GM12878 (cell line): Measurements from ENCODE around the gene SLC38A1. TPM values are rescaled to one million over a fixed set of nuclear protein-coding genes. Genes with fewer than 3 reads are reported as not detected.

Source experiments
- ATAC-seq: fragments of 200-7000 bp; cut with Tn5 transposase; 3 replicates; pipeline ENCODE4 v1.9.1; 2020; ENCODE audit warnings: mild to moderate bottlenecking, moderate library complexity
- BruUV-seq: library from RNA; stranded (reverse); fragments of 400-500 nt; replicated peaks from 2 replicates; lab custom pipeline; 2021; lab: Mats Ljungman, UMichigan
- CTCF ChIA-PET: fragments of 300-600 bp; sonication (Branson Sonifier 250); formaldehyde crosslinking; extraction: SDS; loops from one replicate; lab custom pipeline; 2021; ENCODE audit warnings: inconsistent platforms; lab: Yijun Ruan, JAX
- POLR2A ChIA-PET: fragments of 350-600 bp; formaldehyde crosslinking; extraction: SDS; loops from one replicate; lab custom pipeline; 2021; ENCODE audit warnings: inconsistent platforms; lab: Charles Lee
- RAD21 ChIA-PET: fragments of 300-600 bp; sonication (Branson Sonifier 250); formaldehyde crosslinking; loops from one replicate; lab custom pipeline; 2023; ENCODE audit warnings: antibody characterized with exemption; ENCODE audit not compliant: unreplicated experiment; lab: Charles Lee
- SMC1A ChIA-PET: fragments of 300-600 bp; sonication (Branson Sonifier 250); formaldehyde crosslinking; loops from one replicate; lab custom pipeline; 2023; ENCODE audit not compliant: unreplicated experiment, uncharacterized antibody; lab: Charles Lee
- DNase-seq: peaks from one replicate; pipeline ENCODE4 v3.0.0-alpha.2; 2011; ENCODE audit warnings: low read depth, low spot score
- FAIRE-seq: peaks from 3 replicates; lab custom pipeline; 2011; peaks lifted over from hg19 to GRCh38; lab: Jason Lieb, UNC
- H2AFZ ChIP-seq: 2 replicates; pipeline ENCODE4 v1.6.0; 2011; ENCODE audit warnings: low read depth, low read length, control low read depth; ENCODE audit not compliant: control insufficient read depth
- H3K27ac ChIP-seq: 2 replicates; pipeline ENCODE4 v1.5.1; 2011; ENCODE audit warnings: control low read depth; ENCODE audit not compliant: control insufficient read depth, insufficient read depth
- H3K27me3 ChIP-seq, 2 experiments: replicated peaks in 1 of 2; 2 replicates each; pipeline versions ENCODE4 v1.6.0 to v1.6.1; 2011; ENCODE audit warnings: low read length in 1 of 2; ENCODE audit not compliant: control insufficient read depth in 2 of 2, insufficient read depth in 2 of 2
- H3K36me3 ChIP-seq, 2 experiments: 2 replicates each; pipeline ENCODE4 v1.5.1; 2011; ENCODE audit warnings: low read length in 1 of 2; ENCODE audit not compliant: control insufficient read depth in 2 of 2, insufficient read depth in 2 of 2
- H3K4me1 ChIP-seq: 2 replicates; pipeline ENCODE4 v1.6.1; 2011; ENCODE audit warnings: mild to moderate bottlenecking, low read length, moderate library complexity, mixed read lengths; ENCODE audit not compliant: control insufficient read depth, insufficient read depth
- H3K4me2 ChIP-seq: 2 replicates; pipeline ENCODE4 v1.6.0; 2011; ENCODE audit warnings: control low read depth; ENCODE audit not compliant: control insufficient read depth, insufficient read depth
- H3K4me3 ChIP-seq: fragments of 200-600 bp; sonication (generic); 2 replicates; pipeline ENCODE4 v1.5.1; 2016
- H3K79me2 ChIP-seq: 2 replicates; pipeline ENCODE4 v1.6.0; 2011; ENCODE audit warnings: low read length; ENCODE audit not compliant: control insufficient read depth, insufficient read depth
- H3K9ac ChIP-seq: 2 replicates; pipeline ENCODE4 v1.8.0; 2011; ENCODE audit warnings: low read length, control low read depth, mixed read lengths; ENCODE audit not compliant: control insufficient read depth, insufficient read depth
- H3K9me3 ChIP-seq: replicated peaks from 3 replicates; pipeline ENCODE4 v1.5.1; 2011; ENCODE audit warnings: mild to moderate bottlenecking, low read length; ENCODE audit not compliant: control insufficient read depth, insufficient read depth
- H4K20me1 ChIP-seq: 2 replicates; pipeline ENCODE4 v1.6.0; 2011; ENCODE audit not compliant: control insufficient read depth, insufficient read depth
- ATF3 ChIP-seq: IDR thresholded peaks from 2 replicates; pipeline ENCODE4 v1.6.1; 2011; ENCODE audit warnings: low read depth, mild to moderate bottlenecking, low read length, moderate library complexity, borderline replicate concordance; ENCODE audit errors: extremely low read depth
- CHD1 ChIP-seq: IDR thresholded peaks from 2 replicates; pipeline ENCODE4 v1.6.1; 2012; ENCODE audit warnings: low read depth, low read length, improper control_type of control experiment
- CREB1 ChIP-seq: IDR thresholded peaks from 2 replicates; pipeline ENCODE4 v1.6.1; 2012; ENCODE audit warnings: low read depth, mild to moderate bottlenecking, inconsistent platforms
- EGR1 ChIP-seq, 2 experiments: IDR thresholded peaks; 1 replicate in 1 of 2; 2 replicates in 1 of 2; pipeline ENCODE4 v1.6.1; 2011 to 2012; ENCODE audit warnings: low read depth in 2 of 2, low read length in 2 of 2, borderline replicate concordance in 1 of 2, mild to moderate bottlenecking in 1 of 2, moderate library complexity in 1 of 2
- ETV6 ChIP-seq, 2 experiments: fragments of 450-650 bp in 1 of 2; IDR thresholded peaks in 1 of 2; conservative IDR thresholded peaks in 1 of 2; 2 replicates each; pipeline ENCODE4 v1.6.1; 2014; ENCODE audit warnings: antibody characterized with exemption in 1 of 2, borderline replicate concordance in 1 of 2, low read depth in 1 of 2, mild to moderate bottlenecking in 1 of 2, moderate library complexity in 1 of 2
- GATAD2B ChIP-seq: fragments of 450-650 bp; conservative IDR thresholded peaks from 2 replicates; pipeline ENCODE4 v1.6.1; 2017; ENCODE audit warnings: low read depth, mild to moderate bottlenecking, moderate library complexity
- NFYB ChIP-seq: IDR thresholded peaks from 2 replicates; pipeline ENCODE4 v1.6.1; 2011; ENCODE audit warnings: low read depth, mild to moderate bottlenecking, low read length, improper control_type of control experiment, moderate library complexity; ENCODE audit not compliant: insufficient read depth
- POLR2AphosphoS2 ChIP-seq: IDR thresholded peaks from 2 replicates; pipeline ENCODE4 v1.6.1; 2011; ENCODE audit warnings: low read depth, mild to moderate bottlenecking, low read length, improper control_type of control experiment, moderate library complexity
- SREBF1 ChIP-seq: IDR thresholded peaks from 2 replicates; pipeline ENCODE4 v1.6.1; 2012; ENCODE audit warnings: mild to moderate bottlenecking, low read length
- WGBS: methylation state at CpG from one replicate; pipeline ENCODE4 v1.1.6; 2016; ENCODE audit warnings: low lambda C conversion rate; ENCODE audit not compliant: insufficient replicate concordance, insufficient coverage; ENCODE audit errors: missing lambda C conversion rate; 5-methylcytosine and 5-hydroxymethylcytosine counted together
- in situ Hi-C: fragments of 300-500 bp; cut with MboI; formaldehyde crosslinking; loops from 9 replicates; pipeline ENCODE4 v1.14.3; 2018; ENCODE audit warnings: mixed read lengths
- intact Hi-C: fragments of 100-400 bp; cut with micrococcal nuclease; formaldehyde crosslinking; loops from one replicate; pipeline ENCODE4 v1.14.2; 2022; ENCODE audit not compliant: unreplicated experiment
- polyA plus RNA-seq, 11 experiments: library from polyadenylated mRNA; depleted of rRNA in 4 of 11; unstranded in 6 of 11; stranded (reverse) in 5 of 11; fragments of >200 nt; fragmentation: Nextera tagmentation in 4 of 11; fragmentation: Illumina TruSeq in 1 of 11; extraction: Ambion mirVana in 4 of 11; extraction: Trizol in 1 of 11; gene quantifications; 1 replicate in 1 of 11; 2 replicates in 10 of 11; pipeline versions ENCODE4 v1.2.1 to v1.2.3, GENCODE V29; 2011 to 2016; ENCODE audit warnings: inconsistent platforms in 2 of 11, missing spikeins in 2 of 11, low read depth in 1 of 11
- total RNA-seq, 4 experiments: library from RNA; depleted of rRNA in 3 of 4; stranded (reverse); fragments of >200 nt in 3 of 4; fragmentation: Illumina TruSeq in 1 of 4; extraction: Trizol in 1 of 4; gene quantifications; 2 replicates each; pipeline versions ENCODE4 v1.2.1 to v1.2.3, GENCODE V29; 2013 to 2021

SLC38A1 gene
- total and polyA plus RNA-seq, 10 of the 15 experiments (the other 5 are each of a cell fraction or from before 2014, with no cell fraction given), result 38.1 to 191 (median 144) TPM

GRCh38 chr12:46230983-46231382, 37.9 kb downstream of the SLC38A1 start:
- ChIA-PET SMC1A (no interaction called here), CTCF (no interaction called here), POLR2A (interaction anchor here (1.1 to 1.2 kb wide), 2 partner anchors 26 to 38 kb away, joined by 3 read pairs; partner anchors contain the start of gene SLC38A1), RAD21 (no interaction called here)
- no peak overlapping the region for H3K4me3 ChIP-seq
- no peak overlapping the region for H2AFZ ChIP-seq
- H3K9me3 ChIP-seq, result no peaks in the 10 kb centered on the region
- BruUV-seq, result no TSS peak
- H3K4me1 ChIP-seq, result no peaks in the 10 kb centered on the region
- peaks cover 4% of the 10 kb centered on the region; the same call in 1 of the 2 replicates for H4K20me1 ChIP-seq
- ATAC-seq (peak; percentile 48), FAIRE-seq (no peak), DNase-seq (no peak)
- H3K79me2 ChIP-seq, result peaks cover 42% of the 10 kb centered on the region
- intact Hi-C loops (no loop called here), in situ Hi-C loops (no loop called here)
- no peak overlapping the region for H3K4me2 ChIP-seq
- 22% methylated on average over 5 of the region's 5 CpGs for WGBS
- no peak overlapping the region for H3K27ac ChIP-seq
- no peak overlapping the region for H3K9ac ChIP-seq
- H3K36me3 ChIP-seq, result peaks cover 5 to 35% of the 10 kb centered on the region in 2 experiments
- H3K27me3 ChIP-seq, result no peaks in the 10 kb centered on the region
- TF ChIP-seq ETV6 (conservative IDR thresholded peaks at IDR 0.05 in 1 of 2, IDR thresholded peaks at IDR 0.05 in 1 of 2; ENCODE audit: borderline replicate concordance in 1 of 2, low read depth in 1 of 2) (no peak), SREBF1 (no peak), NFYB (no peak), GATAD2B (no peak), CHD1 (no peak), ATF3 (no peak), CREB1 (no peak), POLR2AphosphoS2 (no peak), EGR1 (IDR thresholded peaks at IDR 0.05; ENCODE audit: borderline replicate concordance in 1 of 2, low read depth in 2 of 2, low read length in 2 of 2) (no peak)
